Measurements from ENCODE around the gene TMEM233.
"Not testable (repeated sequence)": the region's sequence is repeated elsewhere in the genome, so short reads cannot be mapped to it uniquely, and the experiment has no call there.

The TMEM233 gene

GRCh38 chr12:119592232-119592631 is 1.3 kb upstream of the TMEM233 start:
- no peaks in the 10 kb centered on the region for H3K36me3 Mint-ChIP-seq
- peaks cover 12% of the 10 kb centered on the region for H3K4me1 Mint-ChIP-seq
- peaks cover 32% of the 10 kb centered on the region for H3K27me3 Mint-ChIP-seq
- DNase-seq (ENCODE audit: low spot score in 2 of 2), result no peak
- ATAC-seq (ENCODE audit: low read depth), result no peak
- no peaks in the 10 kb centered on the region for H3K9me3 Mint-ChIP-seq
- no peak overlapping the region for H3K27ac Mint-ChIP-seq
- no peak overlapping the region for H3K4me3 Mint-ChIP-seq

DNA sequence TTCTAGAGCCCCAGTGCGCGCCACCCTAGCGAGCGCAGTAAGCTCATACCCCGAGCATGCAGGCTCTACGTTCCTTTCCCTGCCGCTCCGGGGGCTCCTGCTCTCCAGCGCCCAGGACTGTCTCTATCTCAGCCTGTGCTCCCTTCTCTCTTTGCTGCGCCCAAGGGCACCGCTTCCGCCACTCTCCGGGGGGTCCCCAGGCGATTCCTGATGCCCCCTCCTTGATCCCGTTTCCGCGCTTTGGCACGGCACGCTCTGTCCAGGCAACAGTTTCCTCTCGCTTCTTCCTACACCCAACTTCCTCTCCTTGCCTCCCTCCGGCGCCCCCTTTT is 791 bp downstream of the TMEM233 start:
- Mint-ChIP-seq H3K36me3 (no peaks in the 10 kb centered on the region), H3K4me3 (no peak overlapping the region), H3K4me1 (peaks cover 12% of the 10 kb centered on the region), H3K27ac (no peak overlapping the region), H3K9me3 (no peaks in the 10 kb centered on the region), H3K27me3 (peaks cover 32% of the 10 kb centered on the region)
- DNase-seq (ENCODE audit: low spot score in 2 of 2) (no peak), ATAC-seq (ENCODE audit: low read depth) (no peak)

DNA sequence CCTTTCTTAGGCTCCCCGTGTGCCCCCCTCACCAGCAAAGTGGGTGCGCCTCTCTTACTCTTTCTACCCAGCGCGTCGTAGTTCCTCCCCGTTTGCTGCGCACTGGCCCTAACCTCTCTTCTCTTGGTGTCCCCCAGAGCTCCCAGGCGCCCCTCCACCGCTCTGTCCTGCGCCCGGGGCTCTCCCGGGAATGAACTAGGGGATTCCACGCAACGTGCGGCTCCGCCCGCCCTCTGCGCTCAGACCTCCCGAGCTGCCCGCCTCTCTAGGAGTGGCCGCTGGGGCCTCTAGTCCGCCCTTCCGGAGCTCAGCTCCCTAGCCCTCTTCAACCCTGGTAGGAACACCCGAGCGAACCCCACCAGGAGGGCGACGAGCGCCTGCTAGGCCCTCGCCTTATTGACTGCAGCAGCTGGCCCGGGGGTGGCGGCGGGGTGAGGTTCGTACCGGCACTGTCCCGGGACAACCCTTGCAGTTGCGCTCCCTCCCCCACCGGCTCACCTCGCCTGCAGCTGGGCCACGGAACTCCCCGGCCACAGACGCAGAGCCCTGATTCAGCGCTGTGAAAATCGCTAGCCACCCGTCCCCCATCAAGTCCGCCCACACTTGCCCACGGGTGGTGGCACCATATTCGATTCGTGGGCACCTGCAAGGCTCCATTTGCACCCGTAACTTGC is 1.3 kb downstream of the TMEM233 start:
- Mint-ChIP-seq H3K27ac (no peak overlapping the region), H3K4me1 (peaks cover 12% of the 10 kb centered on the region), H3K4me3 (no peak overlapping the region), H3K36me3 (no peaks in the 10 kb centered on the region), H3K27me3 (peaks cover 32% of the 10 kb centered on the region), H3K9me3 (no peaks in the 10 kb centered on the region)
- DNase-seq (ENCODE audit: low spot score in 2 of 2) (no peak), ATAC-seq (ENCODE audit: low read depth) (no peak)

DNA sequence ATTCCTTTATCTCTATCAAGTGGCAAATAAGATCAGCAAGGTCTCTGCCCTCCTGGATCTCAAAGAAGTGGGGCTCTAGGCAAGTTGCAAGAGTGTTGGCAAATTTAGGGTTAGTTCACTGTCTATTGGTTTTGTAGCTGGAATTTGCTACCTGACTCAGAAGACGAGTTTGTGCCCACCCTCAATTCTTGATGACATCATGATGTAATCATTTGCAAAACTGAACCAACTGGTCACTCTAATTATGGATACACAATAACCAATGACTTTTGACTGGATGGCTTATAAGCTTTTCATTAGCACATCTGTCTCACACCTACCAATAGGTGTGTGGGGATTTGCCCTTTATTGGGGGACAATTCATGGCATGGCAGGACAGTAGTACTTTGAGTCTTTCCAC is 4.6 kb downstream of the TMEM233 start:
- Mint-ChIP-seq H3K9me3 (no peaks in the 10 kb centered on the region), H3K4me3 (no peak overlapping the region), H3K4me1 (peaks cover 10% of the 10 kb centered on the region), H3K27me3 (peaks cover 27% of the 10 kb centered on the region), H3K36me3 (no peaks in the 10 kb centered on the region), H3K27ac (no peak overlapping the region)
- no peak for ATAC-seq (ENCODE audit: low read depth)
- DNase-seq (ENCODE audit: low spot score in 2 of 2), result no peak

GRCh38 chr12:119601877-119602733 is 8.5 kb downstream of the TMEM233 start:
- Mint-ChIP-seq H3K27me3 (peaks cover 14% of the 10 kb centered on the region), H3K4me1 (no peaks in the 10 kb centered on the region), H3K36me3 (no peaks in the 10 kb centered on the region), H3K27ac (no peak overlapping the region), H3K4me3 (no peak overlapping the region), H3K9me3 (no peaks in the 10 kb centered on the region)
- ATAC-seq (ENCODE audit: low read depth) (no peak), DNase-seq (ENCODE audit: low spot score in 2 of 2) (no peak)

DNA sequence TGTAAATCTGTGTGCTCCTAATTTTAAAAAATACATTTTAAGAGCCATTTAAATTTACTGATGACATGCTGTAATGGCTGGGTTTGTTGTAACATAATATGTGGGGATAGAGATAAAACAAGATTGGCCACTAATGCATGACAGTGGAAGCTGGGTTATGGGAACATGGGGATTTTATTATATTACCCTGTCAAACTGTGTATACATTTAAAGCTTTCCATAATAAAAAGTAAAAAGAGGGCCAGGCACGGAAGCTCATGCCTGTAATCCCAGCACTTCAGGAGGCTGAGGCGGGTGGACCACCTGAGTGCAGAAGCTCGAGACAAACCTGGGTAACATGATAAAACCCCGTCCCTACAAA is 9.1 kb downstream of the TMEM233 start:
- H3K27me3 Mint-ChIP-seq, result peaks cover 15% of the 10 kb centered on the region

GRCh38 chr12:119603767-119604166 is 10.2 kb downstream of the TMEM233 start:
- H3K4me1 Mint-ChIP-seq, result no peaks in the 10 kb centered on the region
- H3K36me3 Mint-ChIP-seq, result no peaks in the 10 kb centered on the region
- peaks cover 13% of the 10 kb centered on the region for H3K27me3 Mint-ChIP-seq
- H3K4me3 Mint-ChIP-seq, result no peak overlapping the region
- ATAC-seq (ENCODE audit: low read depth) (no peak), DNase-seq (ENCODE audit: low spot score in 2 of 2) (no peak)
- no peak overlapping the region for H3K27ac Mint-ChIP-seq
- H3K9me3 Mint-ChIP-seq, result peaks cover under 1% of the 10 kb centered on the region

More for the DNA sequence above, 9.1 kb downstream of the TMEM233 start:
- DNase-seq (ENCODE audit: low spot score in 2 of 2) (no peak), ATAC-seq (ENCODE audit: low read depth) (no peak)
- no peak overlapping the region for H3K27ac Mint-ChIP-seq
- H3K4me3 Mint-ChIP-seq, result no peak overlapping the region
- no peaks in the 10 kb centered on the region for H3K36me3 Mint-ChIP-seq
- H3K9me3 Mint-ChIP-seq, result no peaks in the 10 kb centered on the region
- H3K4me1 Mint-ChIP-seq, result no peaks in the 10 kb centered on the region

- ATAC-seq (ENCODE audit: low read depth), result no peak
Observed at GRCh38 chr12:119609358-119609757, 15.8 kb downstream of the TMEM233 start.

GRCh38 chr12:119613319-119613936 is 19.9 kb downstream of the TMEM233 start:
- Mint-ChIP-seq H3K27ac (no peak overlapping the region), H3K4me3 (no peak overlapping the region), H3K9me3 (peaks cover 10% of the 10 kb centered on the region), H3K4me1 (no peaks in the 10 kb centered on the region), H3K36me3 (peaks cover 3% of the 10 kb centered on the region), H3K27me3 (peaks cover 8% of the 10 kb centered on the region)
- ATAC-seq (ENCODE audit: low read depth), result no peak
- no peak for DNase-seq (ENCODE audit: low spot score in 2 of 2)

More at GRCh38 chr12:119609358-119609757, 15.8 kb downstream of the TMEM233 start:
- no peaks in the 10 kb centered on the region for H3K4me1 Mint-ChIP-seq
- no peak overlapping the region for H3K27ac Mint-ChIP-seq
- H3K36me3 Mint-ChIP-seq, result peaks cover 3% of the 10 kb centered on the region
- DNase-seq (ENCODE audit: low spot score in 2 of 2), result no peak
- peaks cover 10% of the 10 kb centered on the region for H3K9me3 Mint-ChIP-seq
- peaks cover 16% of the 10 kb centered on the region for H3K27me3 Mint-ChIP-seq
- H3K4me3 Mint-ChIP-seq, result no peak overlapping the region

DNA sequence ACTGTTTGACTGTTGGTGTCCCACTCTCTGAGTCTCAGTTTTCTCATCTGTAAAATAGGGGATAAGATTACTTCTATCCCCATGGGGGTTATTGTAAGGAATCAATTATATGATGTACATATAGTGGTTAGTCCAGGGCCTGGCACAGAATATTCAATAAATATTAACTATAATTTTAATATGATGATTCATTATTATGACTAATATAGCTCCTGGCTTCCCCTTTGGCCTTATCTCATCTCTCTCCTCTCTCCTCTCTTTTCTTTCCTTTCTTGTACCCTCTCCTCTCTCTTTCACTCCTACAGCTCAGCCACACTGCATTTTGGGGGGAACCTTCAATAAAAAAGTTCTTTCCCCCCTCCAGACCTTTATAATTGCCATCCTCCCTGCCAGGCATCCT is 21.1 kb downstream of the TMEM233 start:
- Mint-ChIP-seq H3K27me3 (peaks cover 6% of the 10 kb centered on the region), H3K9me3 (peaks cover 10% of the 10 kb centered on the region)
- no peak for ATAC-seq (ENCODE audit: low read depth)

DNA sequence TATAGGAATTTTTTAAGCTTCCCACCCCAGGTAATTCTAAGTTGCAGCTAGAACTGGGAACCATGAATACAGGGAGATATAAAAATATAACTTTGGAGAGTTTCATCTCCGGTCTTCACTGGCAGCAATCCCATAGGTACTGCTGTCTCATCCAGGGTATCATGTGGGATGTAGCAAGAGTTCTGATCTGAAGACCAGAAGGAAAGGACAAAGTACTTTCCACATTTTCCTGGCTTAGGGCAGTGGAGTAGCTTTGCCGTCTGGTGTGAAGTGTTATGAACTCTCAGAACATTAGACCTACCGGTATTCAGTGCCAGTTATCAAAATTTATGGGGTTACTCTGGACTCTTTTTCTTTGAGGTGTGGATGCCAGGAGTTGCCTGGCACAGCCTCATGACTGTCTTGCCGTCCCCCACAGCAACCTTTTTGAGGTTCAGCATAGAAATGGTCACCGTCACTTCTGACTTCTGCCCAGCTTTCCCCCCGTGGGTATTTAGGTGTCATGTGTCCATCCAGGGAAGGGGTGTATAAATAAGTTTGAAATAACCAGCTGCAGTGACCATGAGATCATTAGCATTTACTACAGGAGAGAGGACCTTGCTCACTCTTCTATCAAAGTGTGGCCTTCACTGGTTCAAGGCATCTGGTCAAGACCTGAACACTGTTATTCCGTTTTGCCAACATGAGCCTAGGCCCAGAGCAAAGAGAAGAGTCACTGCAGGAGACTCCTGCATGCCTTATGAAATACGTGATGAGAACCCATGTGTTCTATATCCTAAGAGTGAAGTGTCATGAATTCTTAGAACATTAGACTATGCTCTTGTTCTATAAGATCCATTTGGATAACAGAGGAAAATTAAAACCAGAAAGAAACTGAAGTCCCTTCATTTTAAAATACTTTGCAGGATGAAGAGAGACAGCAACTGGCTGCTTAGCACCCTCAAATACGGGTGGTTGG is 22.2 kb downstream of the TMEM233 start:
- Mint-ChIP-seq H3K27ac (no peak overlapping the region), H3K4me3 (no peak overlapping the region), H3K4me1 (no peaks in the 10 kb centered on the region), H3K36me3 (peaks cover 4% of the 10 kb centered on the region), H3K27me3 (peaks cover 6% of the 10 kb centered on the region), H3K9me3 (peaks cover 5% of the 10 kb centered on the region)
- ATAC-seq (ENCODE audit: low read depth) (no peak), DNase-seq (ENCODE audit: low spot score in 2 of 2) (no peak)

More for the DNA sequence above, 21.1 kb downstream of the TMEM233 start:
- H3K27ac Mint-ChIP-seq, result no peak overlapping the region
- H3K4me3 Mint-ChIP-seq, result no peak overlapping the region
- H3K4me1 Mint-ChIP-seq, result no peaks in the 10 kb centered on the region
- H3K36me3 Mint-ChIP-seq, result peaks cover 4% of the 10 kb centered on the region
- no peak for DNase-seq (ENCODE audit: low spot score in 2 of 2)

- not testable (repeated sequence) for H3K27me3 Mint-ChIP-seq; ATAC-seq (ENCODE audit: low read depth)
Observed at GRCh38 chr12:119618328-119618896, 24.8 kb downstream of the TMEM233 start.

GRCh38 chr12:119620490-119620889 is 26.9 kb downstream of the TMEM233 start:
- Mint-ChIP-seq H3K9me3 (peaks cover 5% of the 10 kb centered on the region), H3K4me1 (no peaks in the 10 kb centered on the region), H3K27me3 (peaks cover 6% of the 10 kb centered on the region), H3K4me3 (no peak overlapping the region), H3K36me3 (peaks cover 4% of the 10 kb centered on the region), H3K27ac (no peak overlapping the region)
- DNase-seq (ENCODE audit: low spot score in 2 of 2) (no peak), ATAC-seq (ENCODE audit: low read depth) (no peak)

More at GRCh38 chr12:119618328-119618896, 24.8 kb downstream of the TMEM233 start:
- not testable (repeated sequence) for DNase-seq (ENCODE audit: low spot score in 2 of 2); H3K36me3 Mint-ChIP-seq; H3K4me1 Mint-ChIP-seq; H3K4me3 Mint-ChIP-seq; H3K27ac Mint-ChIP-seq; H3K9me3 Mint-ChIP-seq

Measured in memory B cell (primary cell).